Stimulated activated CD4-positive, alpha-beta T cell treated with anti-CD3 and anti-CD28 coated beads, Interleukin-15, amount 100 ng/mL, for 48 hours (primary cell): ENCODE measurements around the gene ATP7A.
A peak's percentile ranks its signal among the peaks of the same experiment; 100 is the strongest.
"Not testable (repeated sequence)": the region's sequence is repeated elsewhere in the genome, so short reads cannot be mapped to it uniquely, and the experiment has no call there.

Experiments used
- DNase-seq, 2 donors: peaks; one replicate each; pipeline ENCODE4 v3.0.0-alpha.2; 2020; ENCODE audit warnings: low read depth in 2 of 2

Gene ATP7A

GRCh38 chrX:77910108-77910840, at the start of gene ATP7A:
Gene ATP7A (plus strand): TSS chrX:77910693. CDS start chrX:77971642, 60,949 bp downstream.
- peak; percentile 88 for DNase-seq

GRCh38 chrX:77875372-77875771, 35.1 kb upstream of the ATP7A start:
- no peak for DNase-seq

GRCh38 chrX:77881418-77881817, 29.1 kb upstream of the ATP7A start:
- not testable (repeated sequence) for DNase-seq

- DNase-seq: no peak
Measured at GRCh38 chrX:77892887-77893286, 17.6 kb upstream of the ATP7A start.

DNA sequence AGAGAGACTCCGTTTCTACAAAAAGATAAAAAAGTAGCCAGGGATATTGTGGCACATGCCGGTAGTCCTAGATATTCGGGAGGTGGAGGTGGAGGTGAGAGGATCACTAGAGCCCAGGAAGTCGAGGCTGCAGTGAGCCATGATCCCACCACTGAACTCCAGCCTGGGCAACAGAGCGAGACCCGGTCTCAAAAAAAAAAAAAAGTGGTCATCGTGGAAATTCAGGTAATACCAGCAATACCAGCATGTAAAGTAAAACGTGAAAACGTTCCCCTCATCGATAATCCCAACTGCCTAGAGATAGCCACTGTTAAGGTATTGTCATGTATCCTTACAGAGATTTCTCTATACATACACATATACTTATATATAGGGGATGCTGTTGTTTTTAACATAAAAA, 16.8 kb upstream of the ATP7A start:
- no peak for DNase-seq

DNA sequence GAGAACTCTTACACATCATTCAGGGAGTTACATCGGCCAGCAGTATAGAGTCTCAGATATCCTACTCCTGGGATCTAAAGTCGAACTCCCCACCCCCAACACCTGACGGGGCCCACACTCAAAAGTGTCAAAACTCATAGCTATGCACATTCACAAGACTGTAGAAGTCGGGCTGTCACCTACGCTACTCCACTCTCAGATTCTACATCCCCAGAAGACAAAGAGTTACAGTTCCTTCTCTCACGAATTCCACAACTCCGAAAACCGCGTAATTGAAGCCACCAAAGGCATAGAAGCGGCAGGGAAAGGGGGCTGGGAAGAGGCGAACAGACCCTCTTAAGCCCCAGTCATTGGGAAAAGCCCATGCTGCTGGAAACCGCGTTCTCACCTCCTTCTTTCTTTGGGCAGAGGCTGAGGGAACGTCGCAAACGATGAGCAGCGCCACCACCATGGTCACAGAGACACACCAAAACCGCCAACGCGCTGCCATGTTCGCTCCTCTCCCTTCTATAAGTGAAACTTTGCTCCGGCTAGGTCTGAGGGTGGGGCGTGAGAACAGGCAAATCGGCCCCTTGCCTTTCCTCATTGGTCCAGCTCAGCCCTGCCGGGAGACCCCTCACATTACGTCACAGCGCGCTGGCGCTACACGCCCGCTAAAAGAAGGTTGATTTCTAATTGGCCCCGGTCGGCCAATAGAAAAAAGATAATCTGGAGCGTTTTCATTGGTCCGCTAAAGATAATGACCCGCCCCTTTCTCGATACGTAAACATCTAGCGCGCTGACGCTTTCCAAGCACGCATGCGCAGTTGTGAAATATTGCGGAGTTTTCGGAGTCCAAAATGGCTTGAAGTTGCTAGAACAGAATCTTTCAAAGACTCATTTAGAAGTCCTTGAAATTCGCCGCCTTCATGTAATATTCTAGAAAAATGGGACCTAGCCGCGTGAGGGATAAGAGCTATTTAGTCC, 15.3 kb upstream of the ATP7A start, which contains the start of gene MAGT1:
TSS of gene MAGT1 (minus strand) at position 515 of the 966 bp plus-strand sequence. CDS start at position 490, 25 bp downstream.
- peak; percentile 80 to 86 for DNase-seq

DNA sequence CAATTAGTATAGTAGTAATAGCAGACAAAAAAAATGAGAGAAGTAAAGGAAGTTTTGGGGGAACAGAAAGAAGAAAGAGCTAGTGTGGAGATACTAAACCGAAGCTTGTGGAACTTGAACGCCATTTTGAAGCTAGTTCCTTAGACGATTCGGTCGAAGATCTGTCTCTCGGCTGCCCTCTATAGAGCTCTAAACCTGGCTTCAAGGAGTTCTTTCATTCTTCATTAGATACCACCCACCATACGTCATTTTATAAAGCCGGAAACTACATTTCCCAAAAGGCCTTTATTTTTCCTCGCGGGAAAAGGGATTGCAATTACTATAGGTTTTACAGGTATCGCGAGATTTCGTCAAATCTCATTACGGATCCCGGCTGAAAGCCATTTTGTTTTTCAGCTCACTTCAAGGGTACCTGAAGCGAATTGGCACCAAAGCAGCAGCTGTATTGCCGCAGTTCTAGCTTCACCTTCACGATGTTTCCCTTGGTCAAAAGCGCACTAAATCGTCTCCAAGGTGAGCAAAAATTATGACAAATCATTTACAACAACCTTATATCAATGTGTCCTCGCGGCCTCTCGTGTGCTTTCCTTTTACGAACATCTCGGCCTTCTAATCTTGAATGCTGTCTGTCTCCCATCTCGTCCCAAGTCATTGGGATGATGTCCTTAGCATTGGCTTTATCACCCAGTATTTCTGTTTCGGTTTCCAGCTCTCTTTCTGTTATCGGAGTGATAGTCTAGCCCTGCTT, 11.2 kb upstream of the ATP7A start, which contains the start of gene COX7B:
TSS of gene COX7B (plus strand) at position 388 of the 748 bp plus-strand sequence. CDS start at position 474, 86 bp downstream.
- DNase-seq: peak; percentile 43 to 48

- no peak for DNase-seq
Measured at GRCh38 chrX:77900688-77901087, 9.8 kb upstream of the ATP7A start.

- DNase-seq: no peak
Measured at GRCh38 chrX:77901506-77901905, 9.0 kb upstream of the ATP7A start.

DNA sequence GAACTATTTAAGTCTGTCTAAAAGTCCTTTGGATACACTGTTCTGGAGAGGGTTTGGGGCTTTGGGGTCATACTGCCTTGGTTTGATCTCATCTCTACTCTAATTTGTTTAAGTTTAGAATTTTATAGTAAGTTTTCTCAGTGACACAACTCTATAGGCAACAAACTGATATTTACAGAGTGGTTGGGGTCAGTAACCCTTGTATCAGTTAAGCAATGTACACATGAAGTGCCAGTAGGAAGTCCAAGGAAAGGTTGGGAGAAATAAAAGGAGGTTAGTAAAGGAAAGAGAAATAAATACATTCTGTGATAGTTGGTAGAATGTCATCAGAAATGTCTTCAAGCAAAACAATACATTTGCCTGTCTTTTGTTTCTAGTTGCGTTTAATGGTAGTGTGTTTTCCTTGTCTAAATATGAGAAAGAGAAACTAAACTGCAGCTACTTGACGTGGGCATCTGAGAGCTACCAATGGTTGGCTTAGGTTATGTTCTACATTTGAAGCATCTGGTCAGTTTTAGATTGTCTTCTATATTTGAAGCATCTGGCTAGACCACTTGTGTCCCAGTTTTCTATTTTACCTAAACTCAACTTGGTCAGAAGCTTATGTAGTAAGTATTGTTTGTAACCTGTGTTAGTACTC, 6.9 kb downstream of the ATP7A start:
- no peak for DNase-seq

DNA sequence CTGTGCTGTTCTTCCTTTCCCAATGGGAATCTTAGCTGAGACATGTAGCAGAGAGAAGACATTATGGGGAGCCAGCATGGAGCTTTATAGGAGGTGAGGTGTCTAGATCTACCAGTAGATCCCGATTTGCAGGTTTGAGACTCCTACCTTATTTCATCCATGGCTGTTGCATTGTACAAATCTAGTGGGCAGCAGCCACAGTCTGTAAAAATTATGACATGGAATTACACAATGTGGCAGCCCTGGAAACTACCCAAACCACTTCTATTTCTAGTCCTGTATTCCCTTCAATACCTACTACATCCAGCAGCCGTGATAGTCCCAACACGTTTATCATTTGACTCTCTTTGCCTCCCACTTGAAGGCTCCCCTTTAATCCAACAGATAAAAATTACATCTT, 8.1 kb downstream of the ATP7A start:
- no peak for DNase-seq

DNA sequence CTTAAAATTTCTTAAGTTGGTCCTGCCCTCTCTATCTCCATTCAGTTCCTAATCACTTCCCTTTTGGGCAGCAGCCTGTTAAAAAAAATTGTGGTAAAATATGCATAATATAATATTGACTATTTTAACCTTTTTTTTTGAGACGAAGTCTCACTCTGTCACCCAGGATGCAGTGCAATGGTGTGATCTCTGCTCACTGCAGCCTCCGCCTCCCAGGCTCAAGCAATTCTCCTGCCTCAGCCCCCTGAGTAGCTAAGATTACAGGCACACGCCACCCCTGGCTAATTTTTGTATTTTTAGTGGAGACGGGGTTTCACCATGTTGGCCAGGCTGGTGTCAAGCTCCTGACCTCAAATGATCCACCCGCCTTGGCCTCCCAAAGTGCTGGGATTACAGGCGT, 8.9 kb downstream of the ATP7A start:
- DNase-seq: not testable (repeated sequence)

GRCh38 chrX:77922787-77923186, 12.3 kb downstream of the ATP7A start:
- DNase-seq: no peak

DNA sequence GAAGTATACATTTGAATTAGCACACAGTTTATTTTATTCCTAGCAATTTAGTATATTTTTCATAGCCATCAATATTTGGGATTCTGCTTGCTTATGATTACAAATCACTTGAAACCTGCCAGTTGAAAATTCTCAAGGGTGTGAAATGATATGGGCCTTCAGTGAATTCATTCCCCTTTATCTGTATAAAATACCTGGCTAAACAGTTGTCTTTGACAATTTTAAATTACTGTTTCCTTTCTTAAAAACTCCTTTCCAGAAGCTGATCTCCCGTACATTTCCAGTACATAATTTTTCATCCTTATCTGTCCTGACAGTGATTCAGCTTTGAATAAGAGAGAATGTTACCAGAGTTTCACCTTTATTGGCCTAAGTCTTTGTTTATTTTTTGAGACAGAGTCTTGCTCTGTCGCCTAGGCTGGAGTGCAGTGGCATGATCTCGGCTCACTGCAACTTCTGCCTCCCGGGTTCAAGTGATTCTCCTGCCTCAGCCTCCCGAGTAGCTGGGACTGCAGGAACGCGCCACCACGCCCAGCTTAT, 13.9 kb downstream of the ATP7A start:
- no peak for DNase-seq

- DNase-seq: no peak
Measured at GRCh38 chrX:77925764-77926163, 15.3 kb downstream of the ATP7A start.

- no peak for DNase-seq
Measured at GRCh38 chrX:77930581-77930980, 20.1 kb downstream of the ATP7A start.

DNA sequence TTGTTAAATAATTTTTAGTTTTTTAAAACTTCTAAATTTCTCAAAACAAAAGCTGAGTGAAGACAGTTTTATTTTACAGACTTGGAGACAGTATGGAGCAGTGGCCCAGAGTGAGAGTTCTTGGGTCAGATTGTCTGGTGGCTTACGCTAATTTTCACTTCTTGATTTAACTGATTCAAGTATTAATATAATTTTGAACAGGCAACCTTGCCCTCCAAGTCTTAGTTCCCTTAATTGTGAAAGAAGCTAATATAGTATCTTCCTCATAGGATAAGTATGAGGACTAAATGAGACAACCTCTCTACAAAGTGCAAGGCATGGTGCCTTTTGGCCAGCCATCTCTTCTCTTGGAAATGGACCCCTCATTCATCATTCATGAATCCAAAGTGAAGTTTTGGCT, 25.4 kb downstream of the ATP7A start:
- no peak for DNase-seq

DNA sequence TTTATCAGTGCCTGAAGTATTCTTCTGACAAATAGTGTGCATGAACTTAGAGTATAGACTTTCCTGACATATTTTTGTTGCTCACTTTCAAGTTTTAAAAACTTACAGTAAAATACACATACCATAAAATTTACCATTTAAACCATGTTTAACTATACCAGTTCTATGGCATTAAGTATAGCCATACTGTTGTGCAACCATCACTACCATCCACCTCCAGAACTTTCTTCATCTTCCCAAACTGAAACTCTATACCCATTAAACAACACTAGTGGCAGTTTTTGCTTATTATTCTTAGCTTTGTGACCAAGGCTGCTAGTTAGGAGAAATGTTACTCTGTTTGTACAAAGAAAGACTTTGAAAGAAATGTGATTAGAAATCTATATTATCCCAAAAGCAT, 25.8 kb downstream of the ATP7A start:
- no peak for DNase-seq

GRCh38 chrX:77937291-77937690, 26.8 kb downstream of the ATP7A start:
- no peak for DNase-seq

- no peak for DNase-seq
Measured at GRCh38 chrX:77938083-77938680, 27.7 kb downstream of the ATP7A start.

- not testable (repeated sequence) for DNase-seq
Measured at GRCh38 chrX:77945031-77945430, 34.5 kb downstream of the ATP7A start.
